ENCODE measurements around the gene BRAP. TPM values are rescaled to one million over a fixed set of nuclear protein-coding genes. Genes with fewer than 3 reads are reported as not detected.
"Not testable (repeated sequence)": the region's sequence is repeated elsewhere in the genome, so short reads cannot be mapped to it uniquely, and the experiment has no call there.

The BRAP gene, protein sequence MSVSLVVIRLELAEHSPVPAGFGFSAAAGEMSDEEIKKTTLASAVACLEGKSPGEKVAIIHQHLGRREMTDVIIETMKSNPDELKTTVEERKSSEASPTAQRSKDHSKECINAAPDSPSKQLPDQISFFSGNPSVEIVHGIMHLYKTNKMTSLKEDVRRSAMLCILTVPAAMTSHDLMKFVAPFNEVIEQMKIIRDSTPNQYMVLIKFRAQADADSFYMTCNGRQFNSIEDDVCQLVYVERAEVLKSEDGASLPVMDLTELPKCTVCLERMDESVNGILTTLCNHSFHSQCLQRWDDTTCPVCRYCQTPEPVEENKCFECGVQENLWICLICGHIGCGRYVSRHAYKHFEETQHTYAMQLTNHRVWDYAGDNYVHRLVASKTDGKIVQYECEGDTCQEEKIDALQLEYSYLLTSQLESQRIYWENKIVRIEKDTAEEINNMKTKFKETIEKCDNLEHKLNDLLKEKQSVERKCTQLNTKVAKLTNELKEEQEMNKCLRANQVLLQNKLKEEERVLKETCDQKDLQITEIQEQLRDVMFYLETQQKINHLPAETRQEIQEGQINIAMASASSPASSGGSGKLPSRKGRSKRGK
- total RNA-seq: 10 to 100 TPM; 19.6 to 20.4 TPM

DNA sequence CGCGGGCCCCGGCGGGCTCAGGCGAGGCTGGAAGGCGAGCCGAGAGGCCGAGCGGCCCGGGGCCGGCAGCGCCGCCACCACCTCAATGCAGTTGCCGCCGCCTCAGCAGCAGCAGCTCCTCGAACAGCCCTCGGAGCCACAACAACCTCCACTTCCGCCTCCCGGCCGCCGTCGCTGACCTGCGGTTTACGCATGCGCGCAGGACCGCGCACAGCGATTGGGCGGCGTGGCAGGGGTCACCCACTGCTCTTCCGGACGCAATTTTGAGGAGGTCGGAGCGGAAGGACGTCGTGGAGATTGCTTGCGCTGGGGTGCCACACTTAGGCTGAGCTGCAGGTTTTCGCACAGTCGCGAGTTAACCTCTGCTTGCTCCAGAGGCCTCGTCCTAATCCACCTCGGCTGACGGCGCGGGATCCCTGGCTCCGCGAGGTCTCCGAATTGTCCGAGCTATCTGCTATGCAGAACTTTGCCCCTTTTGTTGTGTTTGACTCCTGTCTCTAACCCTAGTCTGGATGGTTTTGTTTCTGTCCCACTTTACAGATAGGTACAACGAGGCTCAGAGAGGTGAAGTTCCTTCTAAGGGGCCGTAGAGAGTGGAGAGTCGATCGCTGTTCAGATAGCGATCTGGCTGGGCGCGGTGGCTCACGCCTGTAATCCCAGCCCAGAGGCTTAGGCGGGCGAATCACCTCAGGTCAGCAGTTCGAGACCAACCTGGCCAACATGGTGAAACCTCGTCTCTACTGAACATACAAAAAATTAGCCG is at the start of gene BRAP, which contains the start of gene ACAD10:
Gene BRAP (minus strand): TSS at position 146 of the 763 bp plus-strand sequence. CDS start 164 bp downstream, outside the sequence.
Gene ACAD10 (plus strand): TSS at position 243 of the 763 bp plus-strand sequence. CDS start 6,657 bp downstream, outside the sequence.
- peak; percentile 94 for DNase-seq
- Mint-ChIP-seq H3K9me3 (ENCODE audit: insufficient read depth) (no peaks in the 10 kb centered on the region), H3K27me3 (ENCODE audit: low read depth) (no peaks in the 10 kb centered on the region), H3K27ac (peak within 1 kb of the TSS; percentile 97), H3K4me1 (ENCODE audit: low read depth) (peaks cover 31% of the 10 kb centered on the region), H3K4me3 (peak within 1 kb of the TSS; percentile 97), H3K36me3 (ENCODE audit: low read depth) (peaks cover 26% of the 10 kb centered on the region)
- POLR2A ChIA-PET: interaction anchor here (0.6 to 2.0 kb wide), 26 partner anchors 9 to 1794 kb away, joined by 3 to 14 read pairs (median 3); partner anchors contain the start of genes FAM216A, GPN3 and MAPKAPK5
- CTCF ChIA-PET: interaction anchor here (0.8 to 3.8 kb wide), 4 partner anchors 127 to 289 kb away, joined by 3 to 21 read pairs (median 9); no protein-coding TSS in a partner anchor
- peak; percentile 96 for ATAC-seq

DNA sequence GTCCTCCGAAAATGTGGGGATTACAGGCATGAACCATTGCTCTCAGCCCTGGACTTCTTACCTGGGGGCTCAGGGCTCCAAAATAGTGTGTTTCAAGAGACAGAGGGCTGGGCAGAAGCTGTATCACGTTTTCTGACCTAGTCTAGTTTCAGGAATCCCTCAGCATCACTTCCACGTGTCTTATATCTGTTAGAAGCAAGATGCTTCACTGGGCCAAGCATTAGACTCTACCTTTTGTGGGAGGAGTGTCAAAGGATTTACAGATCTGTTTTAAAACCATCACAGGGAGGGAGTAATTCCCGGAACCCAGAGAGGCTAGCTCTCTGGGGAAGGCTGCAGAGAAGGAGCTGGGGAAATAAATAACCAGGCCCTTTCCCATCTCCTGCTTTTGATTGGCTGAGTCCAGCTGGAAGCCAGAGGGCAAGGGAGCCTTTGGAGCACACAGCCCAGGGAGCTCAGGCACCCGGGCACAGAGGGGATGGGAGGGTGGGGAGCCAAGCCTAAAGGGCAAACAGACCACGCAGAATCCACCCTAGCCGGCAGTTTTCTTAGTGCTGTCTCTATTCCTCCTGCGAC is 47.7 kb upstream of the BRAP start:
- no peak for ATAC-seq
- H3K27me3 Mint-ChIP-seq (ENCODE audit: low read depth): no peaks in the 10 kb centered on the region
- no peak overlapping the region for H3K27ac Mint-ChIP-seq
- H3K4me1 Mint-ChIP-seq (ENCODE audit: low read depth): no peaks in the 10 kb centered on the region
- no peaks in the 10 kb centered on the region for H3K9me3 Mint-ChIP-seq (ENCODE audit: insufficient read depth)
- peaks cover 7% of the 10 kb centered on the region for H3K36me3 Mint-ChIP-seq (ENCODE audit: low read depth)
- H3K4me3 Mint-ChIP-seq: no peak overlapping the region
- ChIA-PET CTCF (interaction anchor here (0.8 kb wide), 1 partner anchor 80 kb away, joined by 3 read pairs; no protein-coding TSS in a partner anchor), POLR2A (no interaction called here)
- no peak for DNase-seq

DNA sequence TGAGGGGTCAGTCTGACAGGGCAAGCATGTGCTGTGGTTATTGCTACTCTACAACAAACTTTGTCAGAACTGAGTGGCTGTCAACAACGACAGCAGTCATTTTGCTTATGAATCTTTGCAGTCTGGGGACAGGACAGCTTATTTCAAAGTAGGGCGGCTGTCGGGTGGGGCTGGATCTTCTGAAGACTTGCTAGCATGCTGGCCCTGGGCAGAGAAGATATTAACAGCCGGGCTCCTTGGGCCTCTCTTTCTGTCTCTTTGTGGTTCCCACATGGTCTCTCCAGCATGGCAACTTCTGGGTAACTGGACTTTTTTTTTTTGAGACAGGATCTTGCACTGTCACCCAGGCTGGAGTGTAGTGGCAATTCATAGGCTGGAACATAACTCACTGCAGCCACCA is 47.0 kb upstream of the BRAP start:
- ATAC-seq (no peak), DNase-seq (no peak)
- H3K27me3 Mint-ChIP-seq (ENCODE audit: low read depth): no peaks in the 10 kb centered on the region
- no peaks in the 10 kb centered on the region for H3K9me3 Mint-ChIP-seq (ENCODE audit: insufficient read depth)
- POLR2A ChIA-PET: no interaction called here
- H3K4me1 Mint-ChIP-seq (ENCODE audit: low read depth): no peaks in the 10 kb centered on the region
- no peak overlapping the region for H3K4me3 Mint-ChIP-seq
- H3K36me3 Mint-ChIP-seq (ENCODE audit: low read depth): peaks cover 7% of the 10 kb centered on the region
- CTCF ChIA-PET: interaction anchor here (0.8 kb wide), 1 partner anchor 80 kb away, joined by 3 read pairs; no protein-coding TSS in a partner anchor
- no peak overlapping the region for H3K27ac Mint-ChIP-seq

DNA sequence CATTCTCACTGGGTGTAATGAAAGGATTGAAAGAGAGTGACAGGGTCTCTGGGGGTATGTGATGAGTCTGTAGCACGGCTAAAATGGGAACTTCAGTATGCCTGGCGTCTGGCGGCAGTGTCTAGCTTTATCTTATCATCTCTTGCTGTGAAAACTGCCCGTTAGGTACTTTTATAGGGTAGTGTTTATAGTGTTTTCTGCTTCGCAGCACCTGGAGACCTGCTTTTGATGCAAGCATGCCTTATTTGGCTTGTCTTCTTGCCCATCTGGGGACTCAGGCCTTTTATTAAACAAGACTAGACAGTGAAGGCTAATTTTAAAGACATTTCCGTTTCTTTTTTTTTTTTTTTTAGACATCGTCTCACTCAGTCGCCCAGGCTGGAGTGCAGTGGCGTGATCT is 44.7 kb upstream of the BRAP start:
- ChIA-PET CTCF (no interaction called here), POLR2A (no interaction called here)
- Mint-ChIP-seq H3K27me3 (ENCODE audit: low read depth) (no peaks in the 10 kb centered on the region), H3K4me1 (ENCODE audit: low read depth) (no peaks in the 10 kb centered on the region), H3K27ac (no peak overlapping the region), H3K36me3 (ENCODE audit: low read depth) (peaks cover 5% of the 10 kb centered on the region), H3K4me3 (no peak overlapping the region), H3K9me3 (ENCODE audit: insufficient read depth) (no peaks in the 10 kb centered on the region)
- no peak for DNase-seq
- no peak for ATAC-seq

DNA sequence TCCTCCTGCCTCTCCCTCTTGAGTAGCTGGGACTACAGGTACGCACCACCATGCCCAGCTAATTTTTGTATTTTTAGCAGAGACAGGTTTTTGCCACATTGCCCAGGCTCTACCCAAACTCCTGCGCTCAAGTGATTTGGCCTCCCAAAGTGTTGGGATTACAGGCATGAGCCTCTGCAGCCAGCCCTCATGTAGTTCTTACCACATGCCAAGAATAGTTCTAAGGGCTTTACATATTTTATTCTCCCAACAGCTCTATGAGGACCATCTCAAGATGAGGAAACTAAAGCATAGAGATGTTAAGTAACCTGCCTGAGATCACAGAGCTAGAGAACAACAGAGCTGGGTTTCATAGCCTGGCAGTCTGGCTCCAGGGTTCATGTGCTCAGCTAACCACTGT is 43.0 kb upstream of the BRAP start:
- no peak for ATAC-seq
- Mint-ChIP-seq H3K4me1 (ENCODE audit: low read depth) (no peaks in the 10 kb centered on the region), H3K27me3 (ENCODE audit: low read depth) (no peaks in the 10 kb centered on the region), H3K4me3 (no peak overlapping the region), H3K27ac (no peak overlapping the region), H3K9me3 (ENCODE audit: insufficient read depth) (no peaks in the 10 kb centered on the region), H3K36me3 (ENCODE audit: low read depth) (peaks cover 9% of the 10 kb centered on the region)
- ChIA-PET POLR2A (no interaction called here), CTCF (interaction anchor here (1.0 kb wide), 1 partner anchor 84 kb away, joined by 5 read pairs; no protein-coding TSS in a partner anchor)
- no peak for DNase-seq

DNA sequence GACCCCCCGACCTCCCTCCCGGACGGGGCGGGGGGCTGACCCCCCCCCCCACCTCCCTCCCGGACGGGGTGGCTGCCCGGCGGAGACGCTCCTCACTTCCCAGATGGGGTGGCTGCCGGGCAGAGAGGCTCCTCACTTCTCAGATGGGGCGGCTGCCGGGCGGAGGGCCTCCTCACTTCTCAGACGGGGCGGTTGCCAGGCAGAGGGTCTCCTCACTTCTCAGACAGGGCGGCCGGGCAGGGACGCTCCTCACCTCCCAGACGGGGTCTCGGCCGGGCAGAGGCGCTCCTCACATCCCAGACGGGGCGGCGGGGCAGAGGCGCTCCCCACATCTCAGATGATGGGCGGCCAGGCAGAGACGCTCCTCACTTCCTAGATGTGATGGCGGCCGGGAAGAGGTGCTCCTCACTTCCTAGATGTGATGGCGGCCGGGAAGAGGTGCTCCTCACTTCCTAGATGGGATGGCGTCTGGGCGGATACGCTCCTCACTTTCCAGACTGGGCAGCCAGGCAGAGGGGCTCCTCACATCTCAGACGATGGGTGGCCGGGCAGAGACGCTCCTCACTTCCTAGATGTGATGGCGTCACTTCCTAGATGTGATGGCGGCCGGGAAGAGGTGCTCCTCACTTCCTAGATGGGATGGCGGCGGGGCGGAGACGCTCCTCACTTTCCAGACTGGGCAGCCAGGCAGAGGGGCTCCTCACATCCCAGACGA is 38.0 kb upstream of the BRAP start:
- DNase-seq; POLR2A ChIA-PET; H3K4me3 Mint-ChIP-seq; H3K4me1 Mint-ChIP-seq (ENCODE audit: low read depth); ATAC-seq; H3K27ac Mint-ChIP-seq; H3K27me3 Mint-ChIP-seq (ENCODE audit: low read depth); H3K9me3 Mint-ChIP-seq (ENCODE audit: insufficient read depth); CTCF ChIA-PET: not testable (repeated sequence)
- H3K36me3 Mint-ChIP-seq (ENCODE audit: low read depth): peaks cover 16% of the 10 kb centered on the region

DNA sequence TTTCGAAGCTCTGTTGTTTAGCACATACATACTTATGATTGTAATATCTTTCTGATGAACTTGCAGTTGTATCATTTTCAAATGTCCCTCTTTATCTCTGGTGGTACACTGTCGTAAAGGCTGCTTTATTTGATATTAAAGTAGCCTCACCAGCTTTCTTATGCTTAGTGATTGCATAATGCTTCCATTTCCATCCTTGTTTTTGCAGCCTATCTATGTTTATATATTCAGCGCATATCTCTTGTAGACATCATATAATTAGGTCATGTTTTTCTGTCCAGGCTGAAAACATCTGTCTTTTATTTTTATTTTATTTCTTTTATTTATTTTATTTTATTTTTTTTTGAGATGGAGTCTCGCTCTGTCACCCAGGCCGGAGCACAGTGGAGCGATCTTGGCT is 34.7 kb upstream of the BRAP start:
- CTCF ChIA-PET: no interaction called here
- Mint-ChIP-seq H3K27me3 (ENCODE audit: low read depth) (no peaks in the 10 kb centered on the region), H3K27ac (no peak overlapping the region), H3K4me1 (ENCODE audit: low read depth) (no peaks in the 10 kb centered on the region), H3K4me3 (no peak overlapping the region), H3K36me3 (ENCODE audit: low read depth) (peaks cover 20% of the 10 kb centered on the region), H3K9me3 (ENCODE audit: insufficient read depth) (no peaks in the 10 kb centered on the region)
- POLR2A ChIA-PET: no interaction called here
- DNase-seq (no peak), ATAC-seq (no peak)

DNA sequence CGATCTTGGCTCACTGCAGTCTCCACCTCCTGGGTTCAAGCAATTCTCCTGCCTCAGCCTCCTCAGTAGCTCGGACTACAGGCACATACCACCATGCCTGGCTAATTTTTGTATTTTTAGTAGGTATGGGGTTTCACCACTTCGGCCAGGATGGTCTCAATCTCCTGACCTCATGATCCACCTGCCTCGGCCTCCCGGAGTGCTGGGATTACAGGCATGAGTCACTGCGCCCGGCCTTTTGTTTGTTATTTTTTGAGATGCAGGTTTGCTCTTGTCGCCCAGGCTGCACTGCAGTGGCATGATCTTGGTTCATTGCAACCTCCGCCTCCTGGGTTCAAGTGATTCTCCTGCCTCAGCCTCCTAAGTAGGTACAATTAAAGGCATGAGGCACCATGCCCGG is 33.6 kb upstream of the BRAP start:
- H3K36me3 Mint-ChIP-seq (ENCODE audit: low read depth): peaks cover 14% of the 10 kb centered on the region
- H3K4me3 Mint-ChIP-seq; H3K27me3 Mint-ChIP-seq (ENCODE audit: low read depth); ATAC-seq; H3K4me1 Mint-ChIP-seq (ENCODE audit: low read depth); DNase-seq; POLR2A ChIA-PET; H3K9me3 Mint-ChIP-seq (ENCODE audit: insufficient read depth); H3K27ac Mint-ChIP-seq; CTCF ChIA-PET: not testable (repeated sequence)

DNA sequence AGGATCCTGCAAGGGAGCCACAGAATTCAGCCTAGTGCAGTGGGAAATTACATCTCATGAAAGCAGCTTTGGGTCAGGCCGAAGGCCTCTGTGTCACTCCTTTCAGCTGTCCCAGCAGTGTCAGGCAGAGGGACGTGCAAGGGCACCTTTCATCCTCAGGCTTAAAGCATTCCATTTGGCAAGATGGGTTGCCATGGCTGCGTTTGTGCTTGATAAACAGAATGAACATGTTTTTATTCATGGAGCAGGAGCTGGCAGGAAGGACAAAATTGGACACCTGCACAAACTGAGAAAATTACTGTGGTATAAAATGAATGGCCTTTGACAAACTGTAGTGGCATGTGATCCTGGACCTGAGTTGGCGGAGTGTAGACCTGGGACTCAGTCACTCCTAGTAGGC is 29.5 kb upstream of the BRAP start:
- peaks cover 17% of the 10 kb centered on the region for H3K36me3 Mint-ChIP-seq (ENCODE audit: low read depth)
- POLR2A ChIA-PET: no interaction called here

DNA sequence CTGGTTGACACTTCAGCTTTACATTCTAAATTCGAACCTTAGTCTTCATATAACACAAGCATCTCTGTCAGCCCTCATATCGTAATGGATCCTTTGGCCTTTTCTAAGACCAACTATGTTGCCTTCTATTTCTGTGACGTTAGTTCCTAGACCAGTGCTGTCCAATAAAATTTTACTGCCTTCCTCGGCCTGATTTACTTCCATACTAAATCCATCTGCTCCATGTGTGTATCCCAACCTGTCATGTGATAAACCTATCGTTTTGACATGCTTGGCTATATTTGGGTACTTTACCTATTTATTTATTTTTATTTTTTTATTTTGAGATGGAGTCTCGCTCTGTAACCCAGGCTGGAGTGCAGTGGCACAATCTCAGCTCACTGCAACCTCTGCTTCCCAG is 20.4 kb upstream of the BRAP start:
- H3K9me3 Mint-ChIP-seq (ENCODE audit: insufficient read depth): no peaks in the 10 kb centered on the region
- no peaks in the 10 kb centered on the region for H3K27me3 Mint-ChIP-seq (ENCODE audit: low read depth)
- H3K36me3 Mint-ChIP-seq (ENCODE audit: low read depth): peaks cover 15% of the 10 kb centered on the region
- ATAC-seq: no peak
- H3K4me1 Mint-ChIP-seq (ENCODE audit: low read depth): no peaks in the 10 kb centered on the region
- H3K27ac Mint-ChIP-seq: no peak overlapping the region
- ChIA-PET CTCF (no interaction called here), POLR2A (no interaction called here)
- no peak overlapping the region for H3K4me3 Mint-ChIP-seq
- no peak for DNase-seq

More for the DNA sequence above, 29.5 kb upstream of the BRAP start:
- no peaks in the 10 kb centered on the region for H3K27me3 Mint-ChIP-seq (ENCODE audit: low read depth)
- H3K4me1 Mint-ChIP-seq (ENCODE audit: low read depth): no peaks in the 10 kb centered on the region
- ATAC-seq (no peak), DNase-seq (no peak)
- H3K9me3 Mint-ChIP-seq (ENCODE audit: insufficient read depth): no peaks in the 10 kb centered on the region
- CTCF ChIA-PET: no interaction called here
- no peak overlapping the region for H3K4me3 Mint-ChIP-seq
- no peak overlapping the region for H3K27ac Mint-ChIP-seq

DNA sequence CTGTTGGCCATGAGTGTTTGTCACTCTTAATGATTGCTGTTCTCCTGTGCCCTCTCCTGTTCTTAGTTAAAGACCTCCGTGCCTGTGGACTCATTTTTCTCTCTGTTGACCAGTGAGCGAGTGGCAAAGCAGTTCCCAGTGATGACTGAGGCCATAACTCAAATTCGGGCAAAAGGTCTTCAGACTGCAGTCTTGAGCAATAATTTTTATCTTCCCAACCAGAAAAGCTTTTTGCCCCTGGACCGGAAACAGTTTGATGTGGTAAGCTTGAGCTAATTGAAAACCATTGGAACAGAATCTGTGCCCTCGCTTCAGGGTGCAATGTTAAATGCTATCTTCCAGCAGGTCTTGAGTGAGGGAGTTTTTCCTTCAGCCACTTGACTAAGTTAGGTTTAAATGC is 19.9 kb upstream of the BRAP start:
- CTCF ChIA-PET: no interaction called here
- Mint-ChIP-seq H3K27ac (no peak overlapping the region), H3K9me3 (ENCODE audit: insufficient read depth) (no peaks in the 10 kb centered on the region), H3K27me3 (ENCODE audit: low read depth) (no peaks in the 10 kb centered on the region), H3K36me3 (ENCODE audit: low read depth) (peaks cover 14% of the 10 kb centered on the region), H3K4me1 (ENCODE audit: low read depth) (no peaks in the 10 kb centered on the region), H3K4me3 (no peak overlapping the region)
- ATAC-seq (no peak), DNase-seq (no peak)
- POLR2A ChIA-PET: no interaction called here

Measured in activated CD8-positive, alpha-beta T cell treated with anti-CD3 and anti-CD28 coated beads, Interleukin-2, amount 10 ng/mL, durations not matched to agents 7 days and 5 days (primary cell).